Retinal pigment epithelial cell (primary cell): ENCODE data around the gene NOTUM.

Source experiments
- DNase-seq: peaks from one replicate; pipeline ENCODE4 v3.0.0-alpha.2; 2010; ENCODE audit warnings: low read depth
- H3K4me3 ChIP-seq: 2 replicates; pipeline ENCODE4 v1.5.1; 2011; ENCODE audit warnings: mild to moderate bottlenecking, low read length, control low read depth, moderate library complexity
- CTCF ChIP-seq: conservative IDR thresholded peaks from 2 replicates; pipeline ENCODE4 v1.5.1; 2011; ENCODE audit warnings: low read depth, low read length, control low read depth, inconsistent platforms

Gene NOTUM

DNA sequence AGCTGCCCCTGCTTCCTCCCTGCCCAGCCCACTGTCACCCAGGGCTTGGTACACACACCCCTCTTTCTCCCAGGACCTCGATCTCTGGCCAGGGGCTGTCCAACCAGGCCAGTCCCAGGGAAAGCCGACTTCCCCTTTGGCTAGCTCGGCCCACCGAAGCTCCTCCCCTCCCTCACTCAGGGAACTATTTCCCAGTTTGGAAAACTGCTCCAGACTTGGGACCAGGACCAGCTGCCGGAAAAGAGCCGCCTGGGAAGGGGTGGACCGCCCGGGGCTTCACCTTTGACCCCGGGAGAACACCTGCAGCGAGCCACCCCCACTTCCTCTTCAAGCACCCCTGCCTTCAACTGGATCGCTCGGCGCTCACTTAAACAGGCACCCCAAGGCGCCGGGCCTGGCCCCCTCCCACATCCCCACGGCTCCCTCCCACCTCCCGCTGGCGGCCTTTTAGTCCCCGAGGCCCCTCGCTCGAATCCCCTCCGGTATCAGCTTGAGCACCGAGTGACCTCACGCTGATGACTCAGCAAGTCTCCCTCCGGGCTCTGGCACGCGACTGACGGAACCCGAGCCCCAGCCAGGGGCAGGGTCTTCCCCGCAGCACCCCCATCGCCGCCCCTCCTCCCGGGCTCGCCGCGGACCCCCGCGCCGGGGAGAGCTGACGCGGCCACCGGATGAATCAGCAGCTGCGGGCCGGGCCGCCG is 34.4 kb downstream of the NOTUM start:
- no peak for TF ChIP-seq CTCF
- H3K4me3 ChIP-seq = peak overlapping the region; percentile 79
- no peak for DNase-seq

GRCh38 chr17:81925860-81926450 is 35.0 kb downstream of the NOTUM start:
- no peak for TF ChIP-seq CTCF
- DNase-seq = no peak
- peak overlapping the region; percentile 79 for H3K4me3 ChIP-seq

- no peak for TF ChIP-seq CTCF
- no peak overlapping the region for H3K4me3 ChIP-seq
- DNase-seq = no peak
Observed at GRCh38 chr17:81924557-81925532, 36.1 kb downstream of the NOTUM start.

- TF ChIP-seq CTCF = no peak
- peak; percentile 51 for DNase-seq
- H3K4me3 ChIP-seq = peak overlapping the region; percentile 23
Observed at GRCh38 chr17:81923302-81924260, 37.4 kb downstream of the NOTUM start.

GRCh38 chr17:81922566-81923301 is 38.3 kb downstream of the NOTUM start:
- TF ChIP-seq CTCF = no peak
- H3K4me3 ChIP-seq = peak overlapping the region; percentile 23
- no peak for DNase-seq
